C4-2B (cell line): ENCODE measurements around the gene GPRIN1.

Experiments used
- ZFX ChIP-seq: fragments of 450-650 bp; IDR thresholded peaks from 2 replicates; pipeline ENCODE4 v1.6.1; 2017
- TF ChIP-seq, protein P1 (sequence below): fragments of 450-650 bp; conservative IDR thresholded peaks from 2 replicates; pipeline ENCODE4 v1.5.1; 2017; ENCODE audit warnings: mild to moderate bottlenecking

DNA sequence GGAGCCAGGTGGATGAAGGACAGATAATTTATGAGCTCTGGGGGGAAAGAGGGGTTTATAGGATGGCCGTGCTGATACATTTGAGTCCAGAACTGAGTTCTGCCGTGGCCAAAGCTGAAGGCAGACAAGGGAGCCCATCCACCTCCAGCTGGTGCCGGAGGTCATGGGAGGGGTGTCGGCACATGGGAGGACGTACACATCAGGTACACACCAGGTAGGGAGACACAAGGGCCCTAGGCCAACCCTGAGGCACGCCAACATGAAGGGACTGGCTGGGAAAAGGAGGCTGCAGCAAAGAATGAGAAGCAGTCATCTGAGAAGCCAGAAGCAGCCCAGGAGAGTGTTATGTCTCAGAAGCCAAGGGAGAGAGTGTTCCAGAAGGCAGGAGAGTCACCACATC lies 2.1 kb upstream of the GPRIN1 start:
- TF ChIP-seq, protein P1, sequence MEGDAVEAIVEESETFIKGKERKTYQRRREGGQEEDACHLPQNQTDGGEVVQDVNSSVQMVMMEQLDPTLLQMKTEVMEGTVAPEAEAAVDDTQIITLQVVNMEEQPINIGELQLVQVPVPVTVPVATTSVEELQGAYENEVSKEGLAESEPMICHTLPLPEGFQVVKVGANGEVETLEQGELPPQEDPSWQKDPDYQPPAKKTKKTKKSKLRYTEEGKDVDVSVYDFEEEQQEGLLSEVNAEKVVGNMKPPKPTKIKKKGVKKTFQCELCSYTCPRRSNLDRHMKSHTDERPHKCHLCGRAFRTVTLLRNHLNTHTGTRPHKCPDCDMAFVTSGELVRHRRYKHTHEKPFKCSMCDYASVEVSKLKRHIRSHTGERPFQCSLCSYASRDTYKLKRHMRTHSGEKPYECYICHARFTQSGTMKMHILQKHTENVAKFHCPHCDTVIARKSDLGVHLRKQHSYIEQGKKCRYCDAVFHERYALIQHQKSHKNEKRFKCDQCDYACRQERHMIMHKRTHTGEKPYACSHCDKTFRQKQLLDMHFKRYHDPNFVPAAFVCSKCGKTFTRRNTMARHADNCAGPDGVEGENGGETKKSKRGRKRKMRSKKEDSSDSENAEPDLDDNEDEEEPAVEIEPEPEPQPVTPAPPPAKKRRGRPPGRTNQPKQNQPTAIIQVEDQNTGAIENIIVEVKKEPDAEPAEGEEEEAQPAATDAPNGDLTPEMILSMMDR: no peak
- TF ChIP-seq ZFX: no peak
